Fibroblast of skin of scalp (primary cell): ENCODE results near the gene SELPLG.
"Not testable (repeated sequence)": the region's sequence is repeated elsewhere in the genome, so short reads cannot be mapped to it uniquely, and the experiment has no call there.

Experiments used
- DNase-seq: peaks from one replicate; pipeline ENCODE4 v3.0.0-alpha.2; 2013

The SELPLG gene

DNA sequence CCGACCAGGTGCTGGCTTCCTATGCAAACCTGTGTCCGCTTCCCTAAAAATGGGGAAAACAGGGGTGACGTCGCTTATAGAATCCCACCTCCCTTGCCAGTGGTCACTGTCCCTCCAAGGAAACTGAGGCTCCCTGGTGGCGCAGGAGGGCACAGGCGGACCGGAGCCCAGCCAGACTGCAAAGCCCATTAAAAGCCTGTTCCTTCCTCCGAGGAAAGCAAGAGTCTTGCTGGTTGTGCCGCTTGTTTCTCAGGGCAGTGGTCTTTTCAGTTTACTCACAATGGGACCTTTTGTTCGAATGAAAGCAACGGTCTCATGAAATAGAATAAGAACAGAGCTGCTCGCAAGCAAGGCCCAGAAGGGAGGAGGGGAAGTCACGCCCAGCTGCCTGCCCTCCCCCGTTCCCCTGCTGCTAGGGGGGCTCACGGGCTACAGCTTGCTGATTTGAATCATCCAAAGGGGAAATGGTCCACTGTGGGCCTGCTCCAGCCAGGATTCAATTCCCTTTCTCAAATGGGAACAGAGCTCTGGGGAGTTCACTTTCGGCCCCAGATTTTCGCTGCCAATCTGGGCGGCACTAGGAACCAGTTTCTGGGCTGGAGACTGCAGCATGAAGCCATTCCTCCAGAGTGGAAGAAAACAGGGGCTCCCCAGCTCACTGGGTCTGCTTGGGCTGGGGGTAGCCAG is 4.6 kb upstream of the SELPLG start:
- peak; percentile 49 for DNase-seq

DNA sequence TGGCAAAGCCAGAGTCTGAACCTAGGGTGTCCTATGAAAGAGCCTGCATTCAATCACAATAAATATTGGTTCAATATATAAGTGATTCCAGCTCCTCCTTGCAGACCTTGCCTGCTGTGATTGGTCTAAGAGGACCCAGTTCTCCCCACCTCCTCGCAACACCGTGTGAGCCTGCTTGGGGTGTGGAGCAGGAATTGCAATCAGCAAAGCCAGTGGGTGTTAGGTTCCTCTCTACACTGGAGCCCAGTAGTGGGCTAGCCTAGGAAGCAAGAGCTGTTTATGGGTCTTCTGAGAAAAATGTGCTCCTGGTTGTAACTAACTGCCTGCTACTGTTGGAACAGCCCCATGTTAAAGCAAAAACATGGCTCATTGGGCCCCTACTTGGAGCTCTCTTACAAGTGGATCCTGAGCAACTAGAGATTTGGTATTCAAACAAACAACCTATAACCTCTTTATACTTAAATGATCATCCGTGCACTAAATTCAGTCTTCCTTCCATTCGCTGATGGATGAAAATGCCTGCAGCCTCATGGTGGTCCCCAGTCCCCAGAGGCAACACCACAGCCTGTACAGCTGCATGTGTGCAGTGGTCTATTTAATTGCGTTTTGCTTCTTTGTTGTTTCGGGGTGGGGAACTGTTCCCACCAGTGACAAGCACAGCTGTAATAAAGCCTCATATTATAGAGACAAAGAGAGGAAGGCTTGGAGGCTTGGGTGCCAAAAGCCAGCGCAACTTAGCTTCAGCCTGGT is 3.7 kb upstream of the SELPLG start:
- peak; percentile 28 for DNase-seq

- no peak for DNase-seq
These were observed 2.5 kb upstream of the SELPLG start for GRCh38 chr12:108635997-108636808.

GRCh38 chr12:108635201-108635996 is 1.7 kb upstream of the SELPLG start:
- DNase-seq = peak; percentile 22

- DNase-seq = peak; percentile 32
These were observed 652 bp upstream of the SELPLG start for GRCh38 chr12:108634341-108634751.

- DNase-seq = no peak
These were observed 587 bp downstream of the SELPLG start for GRCh38 chr12:108633081-108633533.

DNA sequence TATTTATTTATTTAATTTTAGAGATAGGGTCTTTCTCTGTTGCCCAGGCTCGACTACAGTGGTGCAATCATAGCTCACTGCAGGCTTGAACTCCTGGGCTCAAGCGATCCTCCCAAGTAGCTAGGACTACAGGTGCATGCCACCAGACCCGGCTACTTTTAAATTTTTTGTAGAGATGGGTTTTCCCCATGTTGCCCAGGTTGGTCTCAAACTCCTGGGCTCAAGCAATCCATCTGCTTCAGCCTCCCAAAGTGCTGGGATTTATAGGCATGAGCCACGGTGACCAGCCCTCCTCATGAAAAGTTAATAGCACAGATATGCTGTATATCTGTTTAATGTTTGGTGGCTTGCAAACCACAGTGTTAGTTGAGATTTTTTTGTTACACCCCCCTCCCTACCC is 2.4 kb downstream of the SELPLG start:
- not testable (repeated sequence) for DNase-seq

- DNase-seq = peak; percentile 74
These were observed 3.0 kb downstream of the SELPLG start for GRCh38 chr12:108630481-108631207.

GRCh38 chr12:108629824-108630476 is 3.7 kb downstream of the SELPLG start:
- peak; percentile 85 for DNase-seq

DNA sequence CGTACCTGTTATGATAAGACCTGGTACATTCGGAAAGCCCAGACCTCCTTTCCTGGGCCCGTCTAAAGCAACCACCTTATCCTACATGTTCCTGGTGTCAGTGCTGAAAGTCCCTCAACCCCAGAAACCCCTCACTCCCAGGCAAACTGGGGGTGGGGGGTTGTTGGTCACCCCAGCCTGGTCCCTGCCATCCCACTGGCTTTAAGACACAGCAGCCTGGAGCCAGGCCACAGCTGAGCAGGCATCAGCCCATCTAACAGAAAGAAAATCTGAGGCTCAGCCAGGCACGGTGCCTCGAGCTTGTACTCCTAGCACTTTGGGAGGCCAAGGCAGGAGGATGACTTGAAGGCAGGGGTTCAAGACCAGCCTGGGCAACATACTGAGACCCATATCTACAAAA is 4.5 kb downstream of the SELPLG start:
- no peak for DNase-seq

DNA sequence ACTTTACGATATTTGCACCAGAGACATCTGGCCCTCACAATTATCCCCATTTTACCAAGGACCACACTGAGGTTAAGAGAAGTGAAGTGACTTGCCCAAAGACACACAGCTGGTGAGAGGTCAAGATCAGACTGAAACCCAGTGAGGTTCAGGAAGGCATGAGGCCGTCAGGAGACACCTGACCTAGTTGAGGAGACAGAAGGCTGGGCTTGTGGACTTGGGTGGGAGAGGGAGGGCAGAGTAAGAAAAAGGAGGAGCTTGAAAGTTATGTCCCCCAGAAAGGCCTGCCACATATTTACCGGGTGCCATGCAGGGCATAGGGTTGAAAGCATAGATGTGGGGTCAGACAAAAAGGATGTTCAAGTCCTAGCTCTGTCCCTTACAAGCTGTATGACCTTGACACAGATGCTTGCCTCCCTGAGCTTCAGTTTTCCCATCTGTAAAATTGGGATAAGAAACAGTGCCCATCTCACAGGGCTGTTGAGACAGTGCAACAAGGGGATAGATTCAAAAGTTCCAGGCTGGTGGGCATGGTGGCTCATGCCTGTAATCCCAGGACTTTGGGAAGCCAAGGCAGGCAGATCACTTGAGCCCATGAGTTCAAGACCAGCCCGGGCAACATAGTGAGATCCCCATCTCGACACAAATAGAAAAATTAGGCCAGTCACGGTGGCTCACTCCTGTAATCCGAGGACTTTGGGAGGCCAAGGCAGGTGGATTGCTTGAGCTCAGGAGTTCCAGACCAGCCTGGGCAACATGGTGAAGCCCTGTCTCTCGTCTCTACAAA is 6.4 kb downstream of the SELPLG start:
- DNase-seq = no peak

GRCh38 chr12:108625228-108625627 is 8.5 kb downstream of the SELPLG start:
- DNase-seq = no peak

GRCh38 chr12:108623577-108623976 is 10.1 kb downstream of the SELPLG start:
- no peak for DNase-seq

- no peak for DNase-seq
These were observed 10.7 kb downstream of the SELPLG start for GRCh38 chr12:108622921-108623514.

DNA sequence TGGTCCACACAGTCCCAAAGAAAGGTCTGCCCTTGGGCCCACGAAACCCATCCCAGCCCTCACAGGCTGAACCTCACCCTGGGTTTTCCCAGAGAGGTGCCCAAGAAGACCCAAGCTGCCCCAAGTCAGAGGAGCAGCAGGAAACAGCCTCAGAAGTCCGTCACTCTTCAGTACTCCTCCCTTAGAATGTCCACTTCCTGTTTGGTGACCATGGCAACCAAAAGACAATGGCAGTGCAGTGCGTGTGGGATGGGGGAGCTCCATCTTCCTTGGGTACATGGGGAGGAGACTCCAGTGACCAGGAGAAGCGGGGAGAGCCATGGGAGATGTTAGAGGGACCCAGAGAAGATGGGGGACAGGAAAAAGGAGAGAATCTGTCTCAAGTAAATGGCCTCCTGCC is 11.3 kb downstream of the SELPLG start:
- peak; percentile 63 for DNase-seq

DNA sequence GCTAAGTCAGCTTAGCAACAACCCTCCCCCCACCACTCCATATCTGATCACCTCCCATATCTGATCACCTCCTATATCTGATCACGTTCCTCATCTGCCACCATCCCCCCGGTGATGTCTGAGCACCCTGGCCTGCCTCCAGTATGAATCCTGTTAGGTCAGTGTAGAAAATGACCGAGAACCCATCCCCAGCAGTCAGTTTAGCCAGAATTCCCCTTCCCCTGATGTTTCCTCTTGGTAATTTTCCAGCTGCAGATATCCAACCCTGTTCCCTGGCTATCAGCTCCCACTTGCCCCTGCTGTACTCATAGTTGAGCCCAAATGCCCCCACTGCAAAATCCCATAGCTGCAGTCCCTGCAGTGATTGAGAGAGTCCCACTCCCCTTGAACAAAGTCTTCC is 12.5 kb downstream of the SELPLG start:
- no peak for DNase-seq

- no peak for DNase-seq
These were observed 13.3 kb downstream of the SELPLG start for GRCh38 chr12:108620236-108620879.

GRCh38 chr12:108619369-108620160 is 14.1 kb downstream of the SELPLG start:
- DNase-seq = no peak

DNA sequence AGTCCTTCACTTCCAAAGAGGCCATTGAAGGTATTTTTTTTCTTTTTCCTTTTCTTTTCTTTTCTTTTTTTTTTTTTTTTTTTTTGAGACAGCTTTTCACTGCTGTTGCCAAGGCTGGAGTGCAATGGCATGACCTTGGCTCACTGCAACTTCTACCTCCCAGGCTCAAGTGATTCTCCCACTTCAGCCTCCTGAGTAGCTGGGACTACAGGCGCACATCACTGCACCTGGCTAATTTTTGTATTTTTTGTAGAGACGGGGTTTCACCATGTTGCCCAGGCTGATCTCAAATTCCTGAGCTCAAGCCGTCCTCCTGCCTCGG is 14.8 kb downstream of the SELPLG start:
- DNase-seq = not testable (repeated sequence)
